Activated CD8-positive, alpha-beta memory T cell treated with anti-CD3 and anti-CD28 coated beads, Interleukin-2, amount 50 U/mL, for 24 hours (primary cell): ENCODE data around the gene ARHGEF16.

Experiments used
- DNase-seq: peaks from one replicate; pipeline ENCODE4 v3.0.0-alpha.2; 2020; ENCODE audit errors: extremely low read depth

The ARHGEF16 gene

GRCh38 chr1:3468236-3469103 is 14.0 kb downstream of the ARHGEF16 start:
- DNase-seq, result no peak

- DNase-seq, result no peak
Observed at GRCh38 chr1:3469104-3469848, 14.8 kb downstream of the ARHGEF16 start.

- no peak for DNase-seq
Observed at GRCh38 chr1:3469849-3470649, 15.6 kb downstream of the ARHGEF16 start.

- DNase-seq, result no peak
Observed at GRCh38 chr1:3470650-3471355, 16.3 kb downstream of the ARHGEF16 start.

GRCh38 chr1:3471356-3472087 is 17.1 kb downstream of the ARHGEF16 start:
- DNase-seq, result no peak

GRCh38 chr1:3472088-3472850 is 17.8 kb downstream of the ARHGEF16 start:
- no peak for DNase-seq

- no peak for DNase-seq
Observed at GRCh38 chr1:3472906-3473305, 18.4 kb downstream of the ARHGEF16 start.

GRCh38 chr1:3473381-3473844 is 18.9 kb downstream of the ARHGEF16 start:
- no peak for DNase-seq

- DNase-seq, result no peak
Observed at GRCh38 chr1:3474016-3474415, 19.6 kb downstream of the ARHGEF16 start.

GRCh38 chr1:3474421-3474820 is 20.0 kb downstream of the ARHGEF16 start:
- DNase-seq, result no peak

- no peak for DNase-seq
Observed at GRCh38 chr1:3475839-3476573, 21.5 kb downstream of the ARHGEF16 start.

GRCh38 chr1:3476666-3477065 is 22.2 kb downstream of the ARHGEF16 start:
- DNase-seq, result no peak

- no peak for DNase-seq
Observed at GRCh38 chr1:3477241-3477995, 23.0 kb downstream of the ARHGEF16 start.

- no peak for DNase-seq
Observed at GRCh38 chr1:3478187-3478586, 23.7 kb downstream of the ARHGEF16 start.

- DNase-seq, result no peak
Observed at GRCh38 chr1:3479511-3480368, 25.3 kb downstream of the ARHGEF16 start.

- no peak for DNase-seq
Observed at GRCh38 chr1:3480369-3480719, 25.9 kb downstream of the ARHGEF16 start.

GRCh38 chr1:3481046-3481445 is 26.6 kb downstream of the ARHGEF16 start:
- DNase-seq, result no peak
